ENCODE data around the gene TPK1.
"Not testable (repeated sequence)": the region's sequence is repeated elsewhere in the genome, so short reads cannot be mapped to it uniquely, and the experiment has no call there.

- TF ChIP-seq SETDB1 (CRISPR knock-in tag; IDR thresholded peaks at IDR 0.05; ENCODE audit: borderline replicate concordance); REST (IDR thresholded peaks at IDR 0.05; ENCODE audit: borderline replicate concordance in 1 of 2, low read depth in 1 of 2, low read length in 2 of 2); ATRX (CRISPR knock-in tag; IDR thresholded peaks at IDR 0.05; ENCODE audit: borderline replicate concordance); ZNF562 (CRISPR knock-in tag; IDR thresholded peaks at IDR 0.05; ENCODE audit: borderline replicate concordance); CTCF (CRISPR knock-in tag; IDR thresholded peaks at IDR 0.05); PAX8 (CRISPR knock-in tag; IDR thresholded peaks at IDR 0.05; ENCODE audit: borderline replicate concordance); ZNF577 (CRISPR knock-in tag; IDR thresholded peaks at IDR 0.05; ENCODE audit: borderline replicate concordance, low read depth); UBTF (CRISPR knock-in tag; IDR thresholded peaks at IDR 0.05): not testable (repeated sequence)
- TF ChIP-seq, protein P1, sequence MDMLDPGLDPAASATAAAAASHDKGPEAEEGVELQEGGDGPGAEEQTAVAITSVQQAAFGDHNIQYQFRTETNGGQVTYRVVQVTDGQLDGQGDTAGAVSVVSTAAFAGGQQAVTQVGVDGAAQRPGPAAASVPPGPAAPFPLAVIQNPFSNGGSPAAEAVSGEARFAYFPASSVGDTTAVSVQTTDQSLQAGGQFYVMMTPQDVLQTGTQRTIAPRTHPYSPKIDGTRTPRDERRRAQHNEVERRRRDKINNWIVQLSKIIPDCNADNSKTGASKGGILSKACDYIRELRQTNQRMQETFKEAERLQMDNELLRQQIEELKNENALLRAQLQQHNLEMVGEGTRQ (IDR thresholded peaks at IDR 0.05; ENCODE audit: low read depth, low read length), result not testable (repeated sequence)
- TF ChIP-seq, protein P1 (CRISPR knock-in tag; IDR thresholded peaks at IDR 0.05; ENCODE audit: borderline replicate concordance), result not testable (repeated sequence)
Observed at GRCh38 chr7:144800678-144801436, 35.0 kb downstream of the TPK1 start.

All from HepG2 (cell line).